IMR-90 (cell line): Measurements from ENCODE around the gene TMEM248. TPM values are rescaled to one million over a fixed set of nuclear protein-coding genes. Genes with fewer than 3 reads are reported as not detected.

Source experiments
- ATAC-seq: fragments of 200-7000 bp; cut with Tn5 transposase; 2 replicates; pipeline ENCODE4 v1.9.1; 2020; ENCODE audit warnings: low read depth, mild to moderate bottlenecking, moderate library complexity
- BruUV-seq: library from RNA; stranded (reverse); fragments of 400-500 nt; replicated peaks from 2 replicates; lab custom pipeline; 2021; lab: Mats Ljungman, UMichigan
- CTCF ChIA-PET: fragments of 300-600 bp; formaldehyde crosslinking; extraction: SDS; loops from one replicate; lab custom pipeline; 2021; ENCODE audit warnings: antibody characterized with exemption; lab: Yijun Ruan, JAX
- POLR2A ChIA-PET: fragments of 300-600 bp; sonication (Branson Sonifier 250); formaldehyde crosslinking; loops from one replicate; lab custom pipeline; 2022; ENCODE audit warnings: antibody characterized with exemption; ENCODE audit not compliant: unreplicated experiment; lab: Charles Lee
- DNase-seq: peaks from one replicate; pipeline ENCODE4 v3.0.0; 2013
- H2AFZ ChIP-seq: replicated peaks from 2 replicates; pipeline ENCODE3; 2013; ENCODE audit warnings: low read length, mild to moderate bottlenecking; ENCODE audit not compliant: poor library complexity
- H2AK5ac ChIP-seq: 2 replicates; pipeline ENCODE4 v1.6.1; 2013; ENCODE audit warnings: low read depth, low read length, inconsistent platforms
- H2AK9ac ChIP-seq: replicated peaks from 2 replicates; pipeline ENCODE3; 2013; ENCODE audit warnings: mild to moderate bottlenecking, low read depth, low read length, moderate library complexity; ENCODE audit not compliant: poor library complexity
- H2BK120ac ChIP-seq: 2 replicates; pipeline ENCODE4 v1.6.1; 2013; ENCODE audit warnings: low read depth, low read length, inconsistent platforms
- H2BK15ac ChIP-seq: 3 replicates; pipeline ENCODE4 v1.6.1; 2013; ENCODE audit warnings: low read depth, low read length, inconsistent platforms
- H2BK20ac ChIP-seq: 2 replicates; pipeline ENCODE4 v1.6.1; 2013; ENCODE audit warnings: low read depth, mild to moderate bottlenecking, inconsistent platforms, low read length, moderate library complexity
- H2BK5ac ChIP-seq: 2 replicates; pipeline ENCODE4 v1.6.1; 2013; ENCODE audit warnings: mild to moderate bottlenecking, low read depth, low read length, inconsistent platforms; ENCODE audit not compliant: poor library complexity, severe bottlenecking
- H3K14ac ChIP-seq: replicated peaks from 2 replicates; pipeline ENCODE4 v1.6.1; 2013; ENCODE audit warnings: low read depth, low read length, inconsistent platforms
- H3K18ac ChIP-seq: 2 replicates; pipeline ENCODE4 v1.6.1; 2013; ENCODE audit warnings: low read depth, low read length, control low read depth
- H3K23ac ChIP-seq: 2 replicates; pipeline ENCODE4 v1.6.1; 2013; ENCODE audit warnings: low read depth, low read length, inconsistent platforms
- H3K27ac ChIP-seq: 2 replicates; pipeline ENCODE4 v1.5.1; 2013; ENCODE audit warnings: mild to moderate bottlenecking, control low read depth, low read length; ENCODE audit not compliant: insufficient read depth
- H3K27me3 ChIP-seq: 2 replicates; pipeline ENCODE4 v1.6.1; 2013; ENCODE audit warnings: low read length; ENCODE audit not compliant: control insufficient read depth, insufficient read depth
- H3K36me3 ChIP-seq: 2 replicates; pipeline ENCODE4 v1.6.1; 2013; ENCODE audit warnings: low read length, mixed read lengths; ENCODE audit not compliant: control insufficient read depth, insufficient read depth
- H3K4ac ChIP-seq: 2 replicates; pipeline ENCODE4 v1.6.1; 2013; ENCODE audit warnings: low read depth, low read length, inconsistent platforms
- H3K4me1 ChIP-seq: 2 replicates; pipeline ENCODE4 v1.6.1; 2013; ENCODE audit warnings: low read length, mixed read lengths; ENCODE audit not compliant: control insufficient read depth, insufficient read depth
- H3K4me2 ChIP-seq: 2 replicates; pipeline ENCODE4 v1.6.1; 2013; ENCODE audit warnings: low read depth, mild to moderate bottlenecking, control low read depth, low read length, moderate library complexity
- H3K4me3 ChIP-seq: 2 replicates; pipeline ENCODE4 v1.5.1; 2013; ENCODE audit warnings: low read depth, mild to moderate bottlenecking, control low read depth, low read length, moderate library complexity; ENCODE audit not compliant: insufficient read depth
- H3K56ac ChIP-seq: 2 replicates; pipeline ENCODE4 v1.6.1; 2013; ENCODE audit warnings: low read length, inconsistent platforms; ENCODE audit not compliant: insufficient read depth; ENCODE audit errors: extremely low read depth
- H3K79me1 ChIP-seq, 2 experiments: 2 replicates each; pipeline ENCODE4 v1.6.1; 2013; ENCODE audit warnings: low read length in 2 of 2, inconsistent platforms in 1 of 2, low read depth in 1 of 2
- H3K9ac ChIP-seq: 2 replicates; pipeline ENCODE4 v1.6.1; 2013; ENCODE audit warnings: low read depth, low read length, control low read depth
- H3K9me1 ChIP-seq: 2 replicates; pipeline ENCODE4 v1.6.1; 2013; ENCODE audit warnings: low read length, inconsistent platforms; ENCODE audit not compliant: insufficient read depth
- H3K9me3 ChIP-seq: 2 replicates; pipeline ENCODE4 v1.6.1; 2013; ENCODE audit warnings: low read length; ENCODE audit not compliant: control insufficient read depth, insufficient read depth
- H4K20me1 ChIP-seq: 2 replicates; pipeline ENCODE4 v1.6.1; 2013; ENCODE audit warnings: low read length, inconsistent platforms; ENCODE audit not compliant: insufficient read depth
- H4K5ac ChIP-seq: 2 replicates; pipeline ENCODE4 v1.6.1; 2013; ENCODE audit warnings: mild to moderate bottlenecking, low read depth, low read length, control low read depth
- H4K8ac ChIP-seq, 2 experiments: 2 replicates each; pipeline ENCODE4 v1.6.1; 2013; ENCODE audit warnings: low read depth in 2 of 2, low read length in 2 of 2, control low read depth in 1 of 2, inconsistent platforms in 1 of 2
- H4K91ac ChIP-seq: 2 replicates; pipeline ENCODE4 v1.6.1; 2013; ENCODE audit warnings: low read depth, low read length, inconsistent platforms; ENCODE audit not compliant: insufficient read depth
- BHLHE40 ChIP-seq: fragments of 150-350 bp; IDR thresholded peaks from 2 replicates; pipeline ENCODE4 v1.6.1; 2016; ENCODE audit warnings: mild to moderate bottlenecking, low read depth, low read length
- POLR2A ChIP-seq: IDR thresholded peaks from 2 replicates; pipeline ENCODE4 v1.6.1; 2012; ENCODE audit warnings: mild to moderate bottlenecking, low read depth, low read length
- WGBS, 2 experiments: methylation state at CpG; one replicate each; pipeline versions ENCODE4 v1.1.5 to v1.1.7; 2013; ENCODE audit warnings: missing lambda C conversion rate in 2 of 2; ENCODE audit not compliant: insufficient read length in 1 of 2; ENCODE audit errors: extremely low coverage in 2 of 2; 5-methylcytosine and 5-hydroxymethylcytosine counted together
- dilution Hi-C: fragments of 300-500 bp; cut with HindIII; formaldehyde crosslinking; loops from one replicate; pipeline ENCODE4 v1.14.3; 2018; ENCODE audit warnings: low sequenced_read_pairs; ENCODE audit not compliant: unreplicated experiment
- in situ Hi-C: fragments of 300-500 bp; cut with MboI; formaldehyde crosslinking; loops from 3 replicates; pipeline ENCODE4 v1.14.3; 2019; ENCODE audit warnings: low sequenced_read_pairs, inconsistent platforms, mixed read lengths
- intact Hi-C: fragments of 100-400 bp; cut with micrococcal nuclease; formaldehyde crosslinking; loops from 2 replicates; pipeline ENCODE4 v1.10.0; 2022
- polyA plus RNA-seq, 3 experiments: library from polyadenylated mRNA; depleted of rRNA; stranded (reverse); fragments of >200 nt; gene quantifications; 2 replicates each; pipeline ENCODE4 v1.2.3, GENCODE V29; 2012; ENCODE audit warnings: low replicate concordance in 1 of 3
- total RNA-seq: library from RNA; depleted of rRNA; stranded (reverse); fragments of >200 nt; gene quantifications from 2 replicates; pipeline ENCODE4 v1.2.3, GENCODE V29; 2012

Gene TMEM248
- total and polyA plus RNA-seq, 2 of the 4 experiments (the other 2 are of a cell fraction): 103 to 175 TPM

DNA sequence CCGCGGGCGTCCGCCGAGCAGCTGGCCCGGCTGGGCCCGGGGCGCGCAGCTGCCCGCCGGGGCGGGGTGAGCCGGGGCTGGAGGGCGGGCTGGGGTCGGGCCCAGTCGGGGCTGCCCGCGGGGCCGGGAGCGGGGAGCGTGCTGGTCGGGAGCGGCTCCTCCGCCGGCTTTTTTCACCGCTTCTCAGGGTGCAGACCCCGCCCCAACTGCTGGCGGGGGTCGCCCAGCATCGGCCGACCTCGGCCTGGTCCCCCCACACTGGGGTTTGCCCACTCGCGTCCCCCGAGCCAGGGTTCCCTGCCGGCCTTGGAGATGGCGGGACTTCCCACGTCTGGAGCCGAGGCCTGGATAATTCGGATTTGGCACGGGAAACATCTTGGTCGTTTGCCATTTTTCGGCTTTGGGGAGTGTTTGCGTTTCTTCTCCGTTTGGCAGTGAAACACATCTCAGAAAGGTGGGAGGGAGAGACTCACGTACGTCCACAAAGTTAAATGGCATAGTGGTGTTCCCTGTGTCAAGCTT, 432 bp downstream of the TMEM248 start:
- BruUV-seq: no TSS peak
- peaks cover 37% of the 10 kb centered on the region; the same call in 1 of the 2 replicates for H4K20me1 ChIP-seq
- H2AFZ ChIP-seq: peak overlapping the region; percentile 100
- H4K91ac ChIP-seq: peak overlapping the region; percentile 31
- H2AK5ac ChIP-seq: peak overlapping the region; percentile 79
- no peak for TF ChIP-seq BHLHE40
- TF ChIP-seq POLR2A: 0 out of 2 replicates have a peak, but pooled peaks have one; percentile 3
- H4K5ac ChIP-seq: peak overlapping the region; percentile 41
- peak overlapping the region; percentile 91 for H3K9ac ChIP-seq
- peaks cover 4% of the 10 kb centered on the region for H3K9me1 ChIP-seq
- H4K8ac ChIP-seq: peak overlapping the region; percentile 48 to 52; a peak in 2 of 4 replicates
- H2BK120ac ChIP-seq: 0 out of 2 replicates have a peak overlapping the region, but pooled peaks have one; percentile 16
- peak overlapping the region; percentile 82 for H3K4ac ChIP-seq
- dilution Hi-C loops (no loop called here), intact Hi-C loops (loop anchor here (10.0 kb wide), 1 partner anchor 53 kb away; no protein-coding TSS in a partner anchor), in situ Hi-C loops (no loop called here)
- ATAC-seq (peak; percentile 40), DNase-seq (peak; percentile 52)
- peaks cover 5% of the 10 kb centered on the region for H3K36me3 ChIP-seq
- peak overlapping the region; percentile 73 for H2AK9ac ChIP-seq
- no peaks in the 10 kb centered on the region for H3K27me3 ChIP-seq
- H2BK15ac ChIP-seq: 0 out of 3 replicates have a peak overlapping the region, but pooled peaks have one; percentile 20
- H3K4me3 ChIP-seq: peak overlapping the region; percentile 50
- H3K23ac ChIP-seq: peak overlapping the region; percentile 85
- ChIA-PET CTCF (interaction anchor here (0.6 kb wide), 1 partner anchor 117 kb away, joined by 3 read pairs; no protein-coding TSS in a partner anchor), POLR2A (no interaction called here)
- H3K4me1 ChIP-seq: no peaks in the 10 kb centered on the region
- peak overlapping the region; percentile 99 for H3K4me2 ChIP-seq
- peaks cover 0 to 37% of the 10 kb centered on the region in 2 experiments; a peak in 3 of 4 replicates for H3K79me1 ChIP-seq
- H3K9me3 ChIP-seq: no peaks in the 10 kb centered on the region
- H3K27ac ChIP-seq: peak overlapping the region; percentile 81
- no peak overlapping the region for H2BK20ac ChIP-seq
- peak overlapping the region; percentile 39 for H2BK5ac ChIP-seq
- peak overlapping the region; percentile 70 for H3K56ac ChIP-seq
- H3K18ac ChIP-seq: peak overlapping the region; percentile 8; the same call in 1 of the 2 replicates
- H3K14ac ChIP-seq: peak overlapping the region; percentile 93
- WGBS, 2 experiments: 0% methylated on average over 28 of the region's 47 CpGs; no CpG with 5 or more reads in 1 of the 2 experiments
